ENCODE measurements around the gene CCDC50.

DNA sequence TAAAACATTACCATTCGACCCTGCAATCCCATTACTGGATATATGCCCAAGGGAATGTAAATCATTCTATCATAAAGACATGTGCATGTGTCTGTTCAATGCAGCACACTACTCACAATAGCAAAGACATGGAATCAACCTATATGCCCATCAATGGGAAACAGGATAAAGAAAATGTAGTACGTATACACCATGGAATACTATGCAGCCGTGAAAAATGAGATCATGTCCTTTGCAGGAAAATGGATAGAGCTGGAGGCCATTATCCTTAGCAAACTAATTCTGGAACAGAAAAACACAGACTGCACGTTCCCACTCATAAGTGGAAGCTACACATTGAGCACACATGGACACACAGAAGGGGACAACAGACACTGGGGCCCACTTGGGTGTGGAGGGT, 111.3 kb downstream of the CCDC50 start:
- TF ChIP-seq, protein P1, sequence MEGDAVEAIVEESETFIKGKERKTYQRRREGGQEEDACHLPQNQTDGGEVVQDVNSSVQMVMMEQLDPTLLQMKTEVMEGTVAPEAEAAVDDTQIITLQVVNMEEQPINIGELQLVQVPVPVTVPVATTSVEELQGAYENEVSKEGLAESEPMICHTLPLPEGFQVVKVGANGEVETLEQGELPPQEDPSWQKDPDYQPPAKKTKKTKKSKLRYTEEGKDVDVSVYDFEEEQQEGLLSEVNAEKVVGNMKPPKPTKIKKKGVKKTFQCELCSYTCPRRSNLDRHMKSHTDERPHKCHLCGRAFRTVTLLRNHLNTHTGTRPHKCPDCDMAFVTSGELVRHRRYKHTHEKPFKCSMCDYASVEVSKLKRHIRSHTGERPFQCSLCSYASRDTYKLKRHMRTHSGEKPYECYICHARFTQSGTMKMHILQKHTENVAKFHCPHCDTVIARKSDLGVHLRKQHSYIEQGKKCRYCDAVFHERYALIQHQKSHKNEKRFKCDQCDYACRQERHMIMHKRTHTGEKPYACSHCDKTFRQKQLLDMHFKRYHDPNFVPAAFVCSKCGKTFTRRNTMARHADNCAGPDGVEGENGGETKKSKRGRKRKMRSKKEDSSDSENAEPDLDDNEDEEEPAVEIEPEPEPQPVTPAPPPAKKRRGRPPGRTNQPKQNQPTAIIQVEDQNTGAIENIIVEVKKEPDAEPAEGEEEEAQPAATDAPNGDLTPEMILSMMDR (IDR thresholded peaks at IDR 0.05): no peak
- no peak for TF ChIP-seq EZH2 (IDR thresholded peaks at IDR 0.05)
- TF ChIP-seq EZH2phosphoT487 (IDR thresholded peaks at IDR 0.05): no peak

Data from neural progenitor cell (in vitro differentiated cells).